GM19324 (cell line): ENCODE data around the gene ABCA5.

Source experiments
- ATAC-seq: cut with Tn5 transposase; IDR thresholded peaks from one replicate; pipeline ENCODE4 v1.9.1; 2021; ENCODE audit warnings: mild to moderate bottlenecking, moderate library complexity; ENCODE audit not compliant: unreplicated experiment, low FRiP score

Gene ABCA5

GRCh38 chr17:69268543-69269014, 58.4 kb downstream of the ABCA5 start:
- ATAC-seq = no peak

GRCh38 chr17:69267219-69267618, 59.7 kb downstream of the ABCA5 start:
- ATAC-seq = no peak

GRCh38 chr17:69265873-69266272, 61.1 kb downstream of the ABCA5 start:
- no peak for ATAC-seq

- ATAC-seq = no peak
These were observed 72.7 kb downstream of the ABCA5 start for GRCh38 chr17:69254187-69254586.

GRCh38 chr17:69250641-69251040, 76.3 kb downstream of the ABCA5 start:
- ATAC-seq = no peak

- ATAC-seq = no peak
These were observed 80.1 kb downstream of the ABCA5 start for GRCh38 chr17:69246726-69247375.

GRCh38 chr17:69246202-69246601, 80.7 kb downstream of the ABCA5 start:
- no peak for ATAC-seq

GRCh38 chr17:69245617-69246016, 81.3 kb downstream of the ABCA5 start:
- ATAC-seq = no peak

- no peak for ATAC-seq
These were observed 87.0 kb downstream of the ABCA5 start for GRCh38 chr17:69239611-69240600.

GRCh38 chr17:69236946-69237345, 90.0 kb downstream of the ABCA5 start:
- ATAC-seq = no peak

- ATAC-seq = no peak
These were observed 90.5 kb downstream of the ABCA5 start for GRCh38 chr17:69236464-69236863.

GRCh38 chr17:69235338-69236058, 91.4 kb downstream of the ABCA5 start:
- peak; percentile 86 for ATAC-seq

- ATAC-seq = no peak
These were observed 94.3 kb downstream of the ABCA5 start for GRCh38 chr17:69232650-69233049.

GRCh38 chr17:69231521-69231920, 95.4 kb downstream of the ABCA5 start:
- ATAC-seq = no peak

GRCh38 chr17:69230939-69231338, 96.0 kb downstream of the ABCA5 start:
- ATAC-seq = no peak

GRCh38 chr17:69228576-69228975, 98.4 kb downstream of the ABCA5 start, which contains the start of gene ABCA10:
TSS of gene ABCA10 (minus strand) at chr17:69228824. CDS start at chr17:69225358, 3,466 bp downstream.
- no peak for ATAC-seq

- no peak for ATAC-seq
These were observed 98.9 kb downstream of the ABCA5 start for GRCh38 chr17:69228018-69228417.

GRCh38 chr17:69227541-69227940, 99.4 kb downstream of the ABCA5 start:
- no peak for ATAC-seq

- peak; percentile 94 for ATAC-seq
These were observed 103.1 kb downstream of the ABCA5 start for GRCh38 chr17:69223809-69224208.

- ATAC-seq = no peak
These were observed 104.2 kb downstream of the ABCA5 start for GRCh38 chr17:69222707-69223258.
